Ishikawa (cell line): ENCODE results near the gene CDH23.

ENCODE experiments used
- CREB1 ChIP-seq: IDR thresholded peaks from 2 replicates; pipeline ENCODE4 v1.6.1; 2012; ENCODE audit warnings: low read depth
- EGR1 ChIP-seq: IDR thresholded peaks from 2 replicates; pipeline ENCODE4 v1.6.1; 2012
- EP300 ChIP-seq: IDR thresholded peaks from 2 replicates; pipeline ENCODE4 v1.6.1; 2012; ENCODE audit warnings: borderline replicate concordance
- FOXM1 ChIP-seq: IDR thresholded peaks from 2 replicates; pipeline ENCODE4 v1.6.1; 2012; ENCODE audit warnings: low read depth, borderline replicate concordance
- NFIC ChIP-seq: IDR thresholded peaks from 2 replicates; pipeline ENCODE4 v1.6.1; 2012
- RAD21 ChIP-seq: IDR thresholded peaks from 2 replicates; pipeline ENCODE4 v1.6.1; 2012; ENCODE audit warnings: low read depth
- TAF1 ChIP-seq: IDR thresholded peaks from 2 replicates; pipeline ENCODE4 v1.6.1; 2012; ENCODE audit warnings: low read depth, mild to moderate bottlenecking
- TCF12 ChIP-seq: IDR thresholded peaks from 2 replicates; pipeline ENCODE4 v1.6.1; 2012; ENCODE audit warnings: low read depth
- TEAD4 ChIP-seq: IDR thresholded peaks from 2 replicates; pipeline ENCODE4 v1.6.1; 2012
- YY1 ChIP-seq: IDR thresholded peaks from 2 replicates; pipeline ENCODE4 v1.6.1; 2012; ENCODE audit warnings: low read depth
- TF ChIP-seq, protein P1 (sequence below): IDR thresholded peaks from 2 replicates; pipeline ENCODE4 v1.6.1; 2012; ENCODE audit warnings: low read depth, mild to moderate bottlenecking
- TF ChIP-seq, protein P2 (sequence below): IDR thresholded peaks from 2 replicates; pipeline ENCODE4 v1.6.1; 2012

DNA sequence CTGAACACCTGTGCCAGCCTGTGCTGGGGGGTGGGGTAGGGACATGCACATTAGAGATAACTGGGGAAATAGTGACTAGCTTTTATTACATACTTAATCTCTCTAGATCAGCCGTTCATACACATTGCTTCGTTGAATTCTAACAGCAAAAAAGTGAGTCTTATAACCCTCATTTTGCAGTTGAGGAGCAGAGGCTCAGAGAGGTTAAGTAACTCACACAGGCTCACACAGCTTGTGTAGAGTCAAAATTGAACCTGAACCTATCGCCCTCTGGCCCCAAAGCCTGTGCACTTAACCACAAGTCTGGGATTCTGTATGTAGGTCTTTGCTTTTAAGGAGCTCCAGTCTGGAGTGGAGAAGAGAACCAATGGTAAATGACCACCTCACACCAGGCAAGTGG, 59.9 kb downstream of the CDH23 start:
- TF ChIP-seq, protein P1, sequence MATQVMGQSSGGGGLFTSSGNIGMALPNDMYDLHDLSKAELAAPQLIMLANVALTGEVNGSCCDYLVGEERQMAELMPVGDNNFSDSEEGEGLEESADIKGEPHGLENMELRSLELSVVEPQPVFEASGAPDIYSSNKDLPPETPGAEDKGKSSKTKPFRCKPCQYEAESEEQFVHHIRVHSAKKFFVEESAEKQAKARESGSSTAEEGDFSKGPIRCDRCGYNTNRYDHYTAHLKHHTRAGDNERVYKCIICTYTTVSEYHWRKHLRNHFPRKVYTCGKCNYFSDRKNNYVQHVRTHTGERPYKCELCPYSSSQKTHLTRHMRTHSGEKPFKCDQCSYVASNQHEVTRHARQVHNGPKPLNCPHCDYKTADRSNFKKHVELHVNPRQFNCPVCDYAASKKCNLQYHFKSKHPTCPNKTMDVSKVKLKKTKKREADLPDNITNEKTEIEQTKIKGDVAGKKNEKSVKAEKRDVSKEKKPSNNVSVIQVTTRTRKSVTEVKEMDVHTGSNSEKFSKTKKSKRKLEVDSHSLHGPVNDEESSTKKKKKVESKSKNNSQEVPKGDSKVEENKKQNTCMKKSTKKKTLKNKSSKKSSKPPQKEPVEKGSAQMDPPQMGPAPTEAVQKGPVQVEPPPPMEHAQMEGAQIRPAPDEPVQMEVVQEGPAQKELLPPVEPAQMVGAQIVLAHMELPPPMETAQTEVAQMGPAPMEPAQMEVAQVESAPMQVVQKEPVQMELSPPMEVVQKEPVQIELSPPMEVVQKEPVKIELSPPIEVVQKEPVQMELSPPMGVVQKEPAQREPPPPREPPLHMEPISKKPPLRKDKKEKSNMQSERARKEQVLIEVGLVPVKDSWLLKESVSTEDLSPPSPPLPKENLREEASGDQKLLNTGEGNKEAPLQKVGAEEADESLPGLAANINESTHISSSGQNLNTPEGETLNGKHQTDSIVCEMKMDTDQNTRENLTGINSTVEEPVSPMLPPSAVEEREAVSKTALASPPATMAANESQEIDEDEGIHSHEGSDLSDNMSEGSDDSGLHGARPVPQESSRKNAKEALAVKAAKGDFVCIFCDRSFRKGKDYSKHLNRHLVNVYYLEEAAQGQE = no peak
- no peak for TF ChIP-seq RAD21
- no peak for TF ChIP-seq NFIC
- TF ChIP-seq EGR1 = no peak
- TF ChIP-seq CREB1 = no peak
- TF ChIP-seq TEAD4 = no peak
- no peak for TF ChIP-seq EP300
- TF ChIP-seq TAF1 = no peak
- TF ChIP-seq YY1 = no peak
- no peak for TF ChIP-seq FOXM1
- no peak for TF ChIP-seq TCF12
- TF ChIP-seq, protein P2, sequence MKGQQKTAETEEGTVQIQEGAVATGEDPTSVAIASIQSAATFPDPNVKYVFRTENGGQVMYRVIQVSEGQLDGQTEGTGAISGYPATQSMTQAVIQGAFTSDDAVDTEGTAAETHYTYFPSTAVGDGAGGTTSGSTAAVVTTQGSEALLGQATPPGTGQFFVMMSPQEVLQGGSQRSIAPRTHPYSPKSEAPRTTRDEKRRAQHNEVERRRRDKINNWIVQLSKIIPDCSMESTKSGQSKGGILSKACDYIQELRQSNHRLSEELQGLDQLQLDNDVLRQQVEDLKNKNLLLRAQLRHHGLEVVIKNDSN = no peak
